OCI-LY1 (cell line): ENCODE results near the gene ZFR.

Source experiments
- H2AFZ ChIP-seq: fragments of 200-600 bp; sonication (generic), shearing (Covaris generic); 2 replicates; pipeline ENCODE4 v1.6.0; 2014; ENCODE audit warnings: antibody characterized with exemption, mild to moderate bottlenecking, low read length
- H3F3A ChIP-seq: fragments of 200-600 bp; sonication (generic), shearing (Covaris generic); 2 replicates; pipeline ENCODE4 v1.6.0; 2014; ENCODE audit warnings: mild to moderate bottlenecking, antibody characterized with exemption, low read length, moderate library complexity; ENCODE audit not compliant: insufficient read depth
- H3K27ac ChIP-seq: fragments of 200-600 bp; sonication (generic); 2 replicates; pipeline ENCODE4 v1.5.1; 2014; ENCODE audit warnings: low read length, mixed run types, mild to moderate bottlenecking, low read depth; ENCODE audit not compliant: poor library complexity, severe bottlenecking
- H3K27me3 ChIP-seq: fragments of 200-600 bp; sonication (generic); 2 replicates; pipeline ENCODE4 v1.6.0; 2014; ENCODE audit warnings: antibody characterized with exemption, mild to moderate bottlenecking, low read length, moderate library complexity; ENCODE audit not compliant: insufficient read depth
- H3K36me3 ChIP-seq: fragments of 200-600 bp; sonication (generic); 2 replicates; pipeline ENCODE4 v1.6.1; 2014; ENCODE audit warnings: mild to moderate bottlenecking, antibody characterized with exemption, low read length, moderate library complexity, mixed read lengths; ENCODE audit not compliant: insufficient read depth
- H3K4me1 ChIP-seq: fragments of 200-600 bp; sonication (generic); 2 replicates; pipeline ENCODE4 v1.5.1; 2014; ENCODE audit warnings: mild to moderate bottlenecking, low read length, moderate library complexity; ENCODE audit not compliant: insufficient read depth, severe bottlenecking
- H3K4me2 ChIP-seq: fragments of 200-600 bp; sonication (generic), shearing (Covaris generic); 2 replicates; pipeline ENCODE4 v1.6.1; 2014; ENCODE audit warnings: low read length
- H3K4me3 ChIP-seq: fragments of 200-600 bp; sonication (generic); 2 replicates; pipeline ENCODE4 v1.5.1; 2014; ENCODE audit warnings: low read length, low read depth, mild to moderate bottlenecking, mixed read lengths; ENCODE audit not compliant: poor library complexity, severe bottlenecking
- H3K79me2 ChIP-seq: fragments of 200-600 bp; shearing (Covaris generic); 2 replicates; pipeline ENCODE4 v1.6.1; 2016; ENCODE audit warnings: mixed run types, low read length, mixed read lengths; ENCODE audit not compliant: insufficient read depth
- H3K9ac ChIP-seq: fragments of 200-600 bp; sonication (generic), shearing (Covaris generic); 2 replicates; pipeline ENCODE4 v1.6.1; 2014; ENCODE audit warnings: mild to moderate bottlenecking, low read length, mixed read lengths
- H3K9me2 ChIP-seq: fragments of 200-600 bp; sonication (generic), shearing (Covaris generic); 2 replicates; pipeline ENCODE4 v1.6.1; 2014; ENCODE audit warnings: low read depth, mild to moderate bottlenecking, low read length, mixed read lengths
- H3K9me3 ChIP-seq: fragments of 200-600 bp; shearing (Covaris generic); 2 replicates; pipeline ENCODE4 v1.6.1; 2014; ENCODE audit warnings: low read length, mixed read lengths
- H4K20me1 ChIP-seq: fragments of 200-600 bp; sonication (generic), shearing (Covaris generic); 2 replicates; pipeline ENCODE4 v1.6.0; 2016; ENCODE audit warnings: mild to moderate bottlenecking, low read length; ENCODE audit not compliant: insufficient read depth
- EZH2 ChIP-seq: fragments of 200-600 bp; sonication (generic), shearing (Covaris generic); IDR thresholded peaks from 2 replicates; pipeline ENCODE4 v1.8.0; 2017; ENCODE audit warnings: borderline replicate concordance, mixed run types, mild to moderate bottlenecking, antibody characterized with exemption, low read length, moderate library complexity, mixed read lengths
- TF ChIP-seq, protein P1 (sequence below): fragments of 200-600 bp; sonication (generic), shearing (Covaris generic); IDR thresholded peaks from 2 replicates; pipeline ENCODE4 v1.5.1; 2017; ENCODE audit warnings: mild to moderate bottlenecking, antibody characterized with exemption, low read length, moderate library complexity, mixed read lengths

The ZFR gene

DNA sequence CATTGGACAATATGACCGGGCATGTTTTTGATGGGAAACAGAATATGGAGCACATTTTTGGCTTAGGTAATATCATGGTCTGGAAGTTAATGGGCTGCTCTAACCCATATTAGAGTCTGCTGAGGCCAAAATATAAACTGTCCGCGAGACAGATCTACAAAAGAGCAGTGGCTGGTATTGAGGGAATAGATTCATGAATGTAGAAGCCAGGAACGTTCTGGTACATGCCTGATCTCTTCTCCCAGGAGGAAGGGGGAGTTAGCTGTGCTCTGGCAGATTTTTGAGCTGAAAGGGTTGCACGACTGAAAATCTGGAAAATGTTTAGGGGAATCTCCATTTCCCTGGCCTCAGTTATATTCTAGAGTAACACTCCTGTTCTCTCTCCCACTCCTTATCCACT is 42.9 kb upstream of the ZFR start:
- Histone ChIP-seq H3K27ac (no peak overlapping the region), H4K20me1 (no peaks in the 10 kb centered on the region), H3K27me3 (no peaks in the 10 kb centered on the region), H3K79me2 (no peaks in the 10 kb centered on the region), H3K9ac (no peak overlapping the region), H3K9me2 (no peaks in the 10 kb centered on the region), H2AFZ (no peak overlapping the region), H3K9me3 (no peaks in the 10 kb centered on the region), H3K4me2 (no peak overlapping the region), H3F3A (no peaks in the 10 kb centered on the region), H3K4me3 (no peak overlapping the region), H3K4me1 (no peaks in the 10 kb centered on the region), H3K36me3 (no peaks in the 10 kb centered on the region)
- TF ChIP-seq, protein P1, sequence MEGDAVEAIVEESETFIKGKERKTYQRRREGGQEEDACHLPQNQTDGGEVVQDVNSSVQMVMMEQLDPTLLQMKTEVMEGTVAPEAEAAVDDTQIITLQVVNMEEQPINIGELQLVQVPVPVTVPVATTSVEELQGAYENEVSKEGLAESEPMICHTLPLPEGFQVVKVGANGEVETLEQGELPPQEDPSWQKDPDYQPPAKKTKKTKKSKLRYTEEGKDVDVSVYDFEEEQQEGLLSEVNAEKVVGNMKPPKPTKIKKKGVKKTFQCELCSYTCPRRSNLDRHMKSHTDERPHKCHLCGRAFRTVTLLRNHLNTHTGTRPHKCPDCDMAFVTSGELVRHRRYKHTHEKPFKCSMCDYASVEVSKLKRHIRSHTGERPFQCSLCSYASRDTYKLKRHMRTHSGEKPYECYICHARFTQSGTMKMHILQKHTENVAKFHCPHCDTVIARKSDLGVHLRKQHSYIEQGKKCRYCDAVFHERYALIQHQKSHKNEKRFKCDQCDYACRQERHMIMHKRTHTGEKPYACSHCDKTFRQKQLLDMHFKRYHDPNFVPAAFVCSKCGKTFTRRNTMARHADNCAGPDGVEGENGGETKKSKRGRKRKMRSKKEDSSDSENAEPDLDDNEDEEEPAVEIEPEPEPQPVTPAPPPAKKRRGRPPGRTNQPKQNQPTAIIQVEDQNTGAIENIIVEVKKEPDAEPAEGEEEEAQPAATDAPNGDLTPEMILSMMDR = no peak
- TF ChIP-seq EZH2 = no peak

GRCh38 chr5:32487008-32487407 is 42.5 kb upstream of the ZFR start:
- Histone ChIP-seq H3K27me3 (no peaks in the 10 kb centered on the region), H3K27ac (no peak overlapping the region), H3F3A (no peaks in the 10 kb centered on the region), H4K20me1 (no peaks in the 10 kb centered on the region), H3K4me1 (no peaks in the 10 kb centered on the region), H3K9me2 (no peaks in the 10 kb centered on the region), H2AFZ (no peak overlapping the region), H3K9me3 (no peaks in the 10 kb centered on the region), H3K4me3 (no peak overlapping the region), H3K36me3 (no peaks in the 10 kb centered on the region), H3K79me2 (no peaks in the 10 kb centered on the region), H3K9ac (no peak overlapping the region), H3K4me2 (no peak overlapping the region)
- no peak for TF ChIP-seq EZH2
- TF ChIP-seq, protein P1 = no peak

GRCh38 chr5:32482193-32482592 is 37.7 kb upstream of the ZFR start:
- H3K9me2 ChIP-seq = no peaks in the 10 kb centered on the region
- H3K9me3 ChIP-seq = no peaks in the 10 kb centered on the region
- H3F3A ChIP-seq = no peaks in the 10 kb centered on the region
- H3K27ac ChIP-seq = no peak overlapping the region
- no peak overlapping the region for H3K9ac ChIP-seq
- no peaks in the 10 kb centered on the region for H3K27me3 ChIP-seq
- TF ChIP-seq EZH2 = no peak
- no peaks in the 10 kb centered on the region for H4K20me1 ChIP-seq
- no peaks in the 10 kb centered on the region for H3K36me3 ChIP-seq
- no peaks in the 10 kb centered on the region for H3K79me2 ChIP-seq
- no peak overlapping the region for H3K4me3 ChIP-seq
- no peak overlapping the region for H2AFZ ChIP-seq
- H3K4me1 ChIP-seq = no peaks in the 10 kb centered on the region
- no peak overlapping the region for H3K4me2 ChIP-seq

- H3K4me2 ChIP-seq = no peak overlapping the region
- no peaks in the 10 kb centered on the region for H3K9me2 ChIP-seq
- H3K4me3 ChIP-seq = no peak overlapping the region
- H3K4me1 ChIP-seq = no peaks in the 10 kb centered on the region
- no peaks in the 10 kb centered on the region for H3K36me3 ChIP-seq
- H3K9ac ChIP-seq = no peak overlapping the region
- no peaks in the 10 kb centered on the region for H3K9me3 ChIP-seq
- H4K20me1 ChIP-seq = no peaks in the 10 kb centered on the region
- TF ChIP-seq, protein P1 = no peak
- no peak overlapping the region for H3K27ac ChIP-seq
- H3K79me2 ChIP-seq = no peaks in the 10 kb centered on the region
- no peaks in the 10 kb centered on the region for H3K27me3 ChIP-seq
- no peak overlapping the region for H2AFZ ChIP-seq
- no peaks in the 10 kb centered on the region for H3F3A ChIP-seq
Measured at GRCh38 chr5:32479096-32479495, 34.6 kb upstream of the ZFR start.
